GM12801 (cell line): Measurements from ENCODE around the gene ALDH7A1.

Experiments used
- CTCF ChIP-seq: IDR thresholded peaks from one replicate; pipeline ENCODE4 v1.5.1; 2011; ENCODE audit warnings: control low read depth; ENCODE audit not compliant: insufficient read length; ENCODE audit errors: extremely low read depth

ALDH7A1 gene

GRCh38 chr5:126589536-126590297, 5.3 kb downstream of the ALDH7A1 start:
- no peak for TF ChIP-seq CTCF

GRCh38 chr5:126587551-126588390, 7.2 kb downstream of the ALDH7A1 start:
- TF ChIP-seq CTCF: no peak

GRCh38 chr5:126583761-126584160, 11.3 kb downstream of the ALDH7A1 start:
- TF ChIP-seq CTCF: no peak

- TF ChIP-seq CTCF: no peak
These were observed 15.3 kb downstream of the ALDH7A1 start for GRCh38 chr5:126579716-126580115.

GRCh38 chr5:126577415-126577814, 17.6 kb downstream of the ALDH7A1 start:
- no peak for TF ChIP-seq CTCF

GRCh38 chr5:126576974-126577373, 18.0 kb downstream of the ALDH7A1 start:
- TF ChIP-seq CTCF: no peak

GRCh38 chr5:126575644-126576043, 19.4 kb downstream of the ALDH7A1 start:
- TF ChIP-seq CTCF: no peak
